ENCODE data around the gene CLIP4.

GRCh38 chr2:29207352-29208148 is 92.3 kb downstream of the CLIP4 start:
- TF ChIP-seq, protein P1, sequence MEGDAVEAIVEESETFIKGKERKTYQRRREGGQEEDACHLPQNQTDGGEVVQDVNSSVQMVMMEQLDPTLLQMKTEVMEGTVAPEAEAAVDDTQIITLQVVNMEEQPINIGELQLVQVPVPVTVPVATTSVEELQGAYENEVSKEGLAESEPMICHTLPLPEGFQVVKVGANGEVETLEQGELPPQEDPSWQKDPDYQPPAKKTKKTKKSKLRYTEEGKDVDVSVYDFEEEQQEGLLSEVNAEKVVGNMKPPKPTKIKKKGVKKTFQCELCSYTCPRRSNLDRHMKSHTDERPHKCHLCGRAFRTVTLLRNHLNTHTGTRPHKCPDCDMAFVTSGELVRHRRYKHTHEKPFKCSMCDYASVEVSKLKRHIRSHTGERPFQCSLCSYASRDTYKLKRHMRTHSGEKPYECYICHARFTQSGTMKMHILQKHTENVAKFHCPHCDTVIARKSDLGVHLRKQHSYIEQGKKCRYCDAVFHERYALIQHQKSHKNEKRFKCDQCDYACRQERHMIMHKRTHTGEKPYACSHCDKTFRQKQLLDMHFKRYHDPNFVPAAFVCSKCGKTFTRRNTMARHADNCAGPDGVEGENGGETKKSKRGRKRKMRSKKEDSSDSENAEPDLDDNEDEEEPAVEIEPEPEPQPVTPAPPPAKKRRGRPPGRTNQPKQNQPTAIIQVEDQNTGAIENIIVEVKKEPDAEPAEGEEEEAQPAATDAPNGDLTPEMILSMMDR (conservative IDR thresholded peaks at IDR 0.05; ENCODE audit: low read depth, low read length), result no peak
- no peak for TF ChIP-seq EZH2phosphoT487 (IDR thresholded peaks at IDR 0.05; ENCODE audit: borderline replicate concordance, low read length)
